ENCODE measurements around the gene CLMN.

CLMN gene

DNA sequence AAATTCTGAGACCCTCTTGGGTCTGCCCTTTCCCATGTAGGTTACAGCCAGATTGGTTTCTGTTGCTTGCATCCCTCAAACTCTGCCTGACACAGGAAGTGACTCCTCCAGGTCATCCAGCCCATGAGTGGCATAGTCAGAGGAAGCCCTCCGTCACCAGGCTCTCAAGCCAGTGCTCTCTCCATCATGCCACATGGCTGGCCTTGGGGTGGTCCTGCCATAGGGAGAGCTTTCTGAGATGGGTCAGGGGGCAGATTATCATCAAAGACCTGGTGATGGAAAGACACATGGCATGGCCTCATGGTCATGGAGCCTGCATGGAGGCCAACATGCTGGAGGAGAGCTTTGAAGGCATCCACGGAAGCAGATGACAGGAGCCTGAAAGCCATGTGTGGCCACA lies 15.4 kb upstream of the CLMN start:
- no peak overlapping the region for H3K56ac ChIP-seq (ENCODE audit: low read length)

DNA sequence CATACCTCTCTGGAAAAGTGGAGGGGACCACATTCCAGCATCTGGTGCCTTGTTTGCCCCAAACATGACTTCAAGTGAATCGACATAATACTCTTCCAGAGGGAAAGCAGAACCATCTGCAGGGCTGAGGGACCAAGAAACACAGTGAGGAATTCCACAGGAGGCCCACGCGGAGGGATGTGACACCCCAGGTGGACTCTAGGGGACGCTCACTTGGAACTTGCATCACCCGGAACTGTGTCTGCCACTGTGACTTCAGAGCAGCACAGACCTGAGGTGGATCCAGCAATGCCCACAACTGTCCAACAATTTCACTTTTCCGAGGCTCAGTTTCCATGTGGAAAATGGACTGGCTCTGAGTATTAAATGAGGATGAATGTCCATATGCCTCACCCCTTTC lies 14.3 kb upstream of the CLMN start:
- Histone ChIP-seq H2BK5ac (ENCODE audit: low read length) (no peak overlapping the region), H2BK120ac (ENCODE audit: low read depth, low read length) (no peak overlapping the region), H3K4ac (ENCODE audit: low read depth, low read length) (no peak overlapping the region), H3K4me3 (ENCODE audit: low read length) (no peak overlapping the region), H3K79me2 (ENCODE audit: control insufficient read depth, insufficient read depth, low read length) (no peaks in the 10 kb centered on the region), H4K5ac (ENCODE audit: low read length) (no peak overlapping the region), H3K27me3 (ENCODE audit: insufficient read depth, low read length, poor library complexity) (no peaks in the 10 kb centered on the region), H3K27ac (ENCODE audit: low read depth, low read length) (no peak overlapping the region), H3K36me3 (ENCODE audit: control insufficient read depth, insufficient read depth, low read length) (no peaks in the 10 kb centered on the region), H3K9ac (ENCODE audit: low read length) (no peak overlapping the region), H3K79me1 (ENCODE audit: low read length) (no peaks in the 10 kb centered on the region), H2AK5ac (ENCODE audit: low read length) (no peak overlapping the region), H2BK15ac (replicated peaks; ENCODE audit: low read depth) (no peak overlapping the region), H3K56ac (ENCODE audit: low read length) (no peak overlapping the region), H3K4me1 (ENCODE audit: control insufficient read depth, low read depth, low read length) (no peaks in the 10 kb centered on the region), H3K23ac (ENCODE audit: low read length) (no peak overlapping the region), H3K4me2 (ENCODE audit: low read length) (no peak overlapping the region), H3K18ac (ENCODE audit: low read length) (no peak overlapping the region), H4K8ac (ENCODE audit: low read depth, low read length) (no peak overlapping the region)
- DNase-seq, result no peak
- WGBS (ENCODE audit: extremely low coverage, insufficient coverage, low lambda C conversion rate), result no CpG with 5 or more reads among the region's 6 CpGs

More for the DNA sequence above, 15.4 kb upstream of the CLMN start:
- no peak overlapping the region for H3K4me3 ChIP-seq (ENCODE audit: low read length)
- H2BK15ac ChIP-seq (replicated peaks; ENCODE audit: low read depth), result no peak overlapping the region
- H3K4ac ChIP-seq (ENCODE audit: low read depth, low read length), result no peak overlapping the region
- no peak overlapping the region for H2BK5ac ChIP-seq (ENCODE audit: low read length)
- no peak overlapping the region for H3K23ac ChIP-seq (ENCODE audit: low read length)
- no peaks in the 10 kb centered on the region for H3K36me3 ChIP-seq (ENCODE audit: control insufficient read depth, insufficient read depth, low read length)
- no peak overlapping the region for H2AK5ac ChIP-seq (ENCODE audit: low read length)
- H3K27ac ChIP-seq (ENCODE audit: low read depth, low read length), result no peak overlapping the region
- no peak for DNase-seq
- H3K79me2 ChIP-seq (ENCODE audit: control insufficient read depth, insufficient read depth, low read length), result no peaks in the 10 kb centered on the region
- no peaks in the 10 kb centered on the region for H3K27me3 ChIP-seq (ENCODE audit: insufficient read depth, low read length, poor library complexity)
- H3K18ac ChIP-seq (ENCODE audit: low read length), result no peak overlapping the region
- H3K4me2 ChIP-seq (ENCODE audit: low read length), result no peak overlapping the region
- WGBS (ENCODE audit: extremely low coverage, insufficient coverage, low lambda C conversion rate), result no CpG with 5 or more reads among the region's 2 CpGs
- H3K9ac ChIP-seq (ENCODE audit: low read length), result no peak overlapping the region
- H3K79me1 ChIP-seq (ENCODE audit: low read length), result no peaks in the 10 kb centered on the region
- H2BK120ac ChIP-seq (ENCODE audit: low read depth, low read length), result no peak overlapping the region
- H4K8ac ChIP-seq (ENCODE audit: low read depth, low read length), result no peak overlapping the region
- no peak overlapping the region for H4K5ac ChIP-seq (ENCODE audit: low read length)
- H3K4me1 ChIP-seq (ENCODE audit: control insufficient read depth, low read depth, low read length), result no peaks in the 10 kb centered on the region

DNA sequence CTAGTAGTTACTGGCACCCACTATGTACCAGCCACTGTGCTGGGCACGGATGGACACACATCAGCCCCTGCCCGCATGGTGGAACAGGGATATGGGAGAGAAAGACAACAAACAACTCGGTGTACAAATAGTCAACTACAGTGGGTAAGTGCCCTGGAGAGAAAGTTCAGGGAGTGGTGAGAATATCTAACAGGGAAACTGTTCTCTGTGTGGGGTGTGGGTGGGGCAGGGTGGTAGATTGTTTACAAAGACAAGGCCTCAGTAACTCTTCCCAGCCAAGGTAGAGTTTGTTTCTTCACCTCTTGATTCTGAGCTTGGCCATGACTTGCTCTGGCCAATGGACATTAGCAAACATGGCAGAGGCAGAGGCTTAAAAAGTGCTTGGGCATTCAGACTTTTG lies 12.9 kb upstream of the CLMN start:
- Histone ChIP-seq H2AK5ac (ENCODE audit: low read length) (no peak overlapping the region), H2BK120ac (ENCODE audit: low read depth, low read length) (no peak overlapping the region), H3K9ac (ENCODE audit: low read length) (no peak overlapping the region), H3K4me1 (ENCODE audit: control insufficient read depth, low read depth, low read length) (no peaks in the 10 kb centered on the region), H3K79me1 (ENCODE audit: low read length) (no peaks in the 10 kb centered on the region), H4K5ac (ENCODE audit: low read length) (no peak overlapping the region), H4K8ac (ENCODE audit: low read depth, low read length) (no peak overlapping the region), H2BK15ac (replicated peaks; ENCODE audit: low read depth) (no peak overlapping the region), H3K4me3 (ENCODE audit: low read length) (no peak overlapping the region), H3K79me2 (ENCODE audit: control insufficient read depth, insufficient read depth, low read length) (no peaks in the 10 kb centered on the region), H3K56ac (ENCODE audit: low read length) (no peak overlapping the region), H3K27me3 (ENCODE audit: insufficient read depth, low read length, poor library complexity) (no peaks in the 10 kb centered on the region), H3K23ac (ENCODE audit: low read length) (no peak overlapping the region), H3K4ac (ENCODE audit: low read depth, low read length) (no peak overlapping the region), H3K36me3 (ENCODE audit: control insufficient read depth, insufficient read depth, low read length) (no peaks in the 10 kb centered on the region), H3K18ac (ENCODE audit: low read length) (no peak overlapping the region), H3K27ac (ENCODE audit: low read depth, low read length) (no peak overlapping the region), H3K4me2 (ENCODE audit: low read length) (no peak overlapping the region), H2BK5ac (ENCODE audit: low read length) (no peak overlapping the region)
- DNase-seq, result no peak
- no CpG with 5 or more reads among the region's 3 CpGs for WGBS (ENCODE audit: extremely low coverage, insufficient coverage, low lambda C conversion rate)

DNA sequence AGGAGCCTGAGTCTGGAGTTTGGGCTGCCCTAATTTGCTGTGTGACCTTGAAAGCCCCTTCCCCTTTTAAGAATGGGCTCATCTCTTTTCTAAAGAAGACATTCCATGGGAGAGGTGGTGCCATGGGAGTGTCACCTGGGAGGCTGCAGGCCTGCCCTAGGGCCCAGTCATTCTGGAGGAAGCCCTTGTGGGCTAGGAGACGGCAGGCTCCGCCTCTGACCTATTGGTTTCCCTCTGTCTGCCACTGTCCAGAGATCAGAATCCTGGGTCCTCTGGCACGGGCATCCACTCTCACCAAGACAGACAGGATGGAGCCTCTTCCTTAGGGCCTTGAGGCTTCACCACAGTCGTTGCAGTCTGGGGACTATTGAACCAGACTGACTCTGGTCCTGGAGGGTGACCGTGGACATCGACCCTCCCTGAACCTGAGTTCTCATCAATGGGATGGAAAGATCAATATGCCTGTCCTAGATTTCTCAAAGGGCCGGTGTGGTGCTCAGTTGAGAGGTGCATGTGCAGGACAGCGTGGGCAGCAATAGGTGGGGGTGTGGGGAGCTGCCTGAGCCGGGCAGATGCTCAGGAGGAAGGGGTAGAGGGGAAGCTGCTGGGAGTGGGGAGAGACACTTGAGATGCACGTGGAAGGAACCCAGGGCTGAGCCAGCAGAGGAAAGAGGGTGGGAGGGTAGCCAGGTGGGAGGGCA lies 12.2 kb upstream of the CLMN start:
- Histone ChIP-seq H2BK120ac (ENCODE audit: low read depth, low read length) (no peak overlapping the region), H2BK5ac (ENCODE audit: low read length) (no peak overlapping the region), H3K23ac (ENCODE audit: low read length) (no peak overlapping the region), H3K4me1 (ENCODE audit: control insufficient read depth, low read depth, low read length) (no peaks in the 10 kb centered on the region), H3K56ac (ENCODE audit: low read length) (no peak overlapping the region), H4K5ac (ENCODE audit: low read length) (no peak overlapping the region), H3K4ac (ENCODE audit: low read depth, low read length) (no peak overlapping the region), H3K18ac (ENCODE audit: low read length) (no peak overlapping the region), H3K4me3 (ENCODE audit: low read length) (no peak overlapping the region), H3K4me2 (ENCODE audit: low read length) (no peak overlapping the region), H3K27ac (ENCODE audit: low read depth, low read length) (no peak overlapping the region), H3K79me1 (ENCODE audit: low read length) (no peaks in the 10 kb centered on the region), H3K27me3 (ENCODE audit: insufficient read depth, low read length, poor library complexity) (no peaks in the 10 kb centered on the region), H3K36me3 (ENCODE audit: control insufficient read depth, insufficient read depth, low read length) (no peaks in the 10 kb centered on the region), H3K79me2 (ENCODE audit: control insufficient read depth, insufficient read depth, low read length) (no peaks in the 10 kb centered on the region), H4K8ac (ENCODE audit: low read depth, low read length) (no peak overlapping the region), H2AK5ac (ENCODE audit: low read length) (no peak overlapping the region), H3K9ac (ENCODE audit: low read length) (no peak overlapping the region), H2BK15ac (replicated peaks; ENCODE audit: low read depth) (no peak overlapping the region)
- no CpG with 5 or more reads among the region's 10 CpGs for WGBS (ENCODE audit: extremely low coverage, insufficient coverage, low lambda C conversion rate)
- DNase-seq, result no peak

DNA sequence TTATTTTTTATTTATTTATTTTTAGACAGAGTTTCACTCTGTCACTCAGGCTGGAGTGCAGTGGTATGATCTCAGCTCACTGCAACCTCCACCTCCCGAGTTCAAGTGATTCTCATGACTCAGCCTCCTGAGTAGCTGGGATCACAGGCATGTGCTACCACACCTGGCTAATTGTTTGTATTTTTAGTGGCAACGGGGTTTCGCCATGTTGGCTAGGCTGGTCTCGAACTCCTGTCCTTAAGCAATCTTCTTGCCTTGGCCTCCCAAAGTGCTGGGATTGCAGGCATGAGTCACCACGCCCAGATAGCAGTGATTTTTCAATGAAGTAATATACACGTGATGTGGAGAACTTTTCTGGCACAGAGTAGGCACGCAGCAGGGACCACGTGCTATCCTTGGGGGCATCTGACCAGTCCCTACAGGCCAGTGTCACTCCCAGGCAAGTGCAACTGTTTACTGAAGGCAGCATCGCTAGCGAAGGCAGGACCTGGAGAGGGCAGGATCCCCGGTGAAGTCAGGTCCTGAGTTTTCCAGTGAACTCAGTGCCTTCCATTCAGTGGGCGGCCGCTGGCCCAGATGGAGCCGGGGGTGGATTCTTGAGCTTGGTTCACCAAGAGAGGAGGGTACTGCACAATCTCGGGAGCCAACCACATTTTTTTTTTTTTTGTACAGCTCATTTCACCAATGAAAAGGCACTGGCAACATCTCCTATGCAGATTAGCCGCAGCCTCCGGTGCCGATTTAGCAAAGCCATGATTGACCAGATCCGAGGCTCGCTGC lies 11.1 kb upstream of the CLMN start:
- no peaks in the 10 kb centered on the region for H3K27me3 ChIP-seq (ENCODE audit: insufficient read depth, low read length, poor library complexity)
- DNase-seq, result no peak

More for the DNA sequence above, 11.1 kb upstream of the CLMN start:
- H3K23ac ChIP-seq (ENCODE audit: low read length), result no peak overlapping the region
- H2BK15ac ChIP-seq (replicated peaks; ENCODE audit: low read depth), result no peak overlapping the region
- H3K4ac ChIP-seq (ENCODE audit: low read depth, low read length), result no peak overlapping the region
- H2BK5ac ChIP-seq (ENCODE audit: low read length), result no peak overlapping the region
- H3K79me2 ChIP-seq (ENCODE audit: control insufficient read depth, insufficient read depth, low read length), result no peaks in the 10 kb centered on the region
- no peak overlapping the region for H3K18ac ChIP-seq (ENCODE audit: low read length)
- no peak overlapping the region for H3K27ac ChIP-seq (ENCODE audit: low read depth, low read length)
- H3K4me3 ChIP-seq (ENCODE audit: low read length), result no peak overlapping the region
- no peak overlapping the region for H3K4me2 ChIP-seq (ENCODE audit: low read length)
- H3K9ac ChIP-seq (ENCODE audit: low read length), result no peak overlapping the region
- no peaks in the 10 kb centered on the region for H3K79me1 ChIP-seq (ENCODE audit: low read length)
- H2AK5ac ChIP-seq (ENCODE audit: low read length), result no peak overlapping the region
- no peak overlapping the region for H4K5ac ChIP-seq (ENCODE audit: low read length)
- H3K4me1 ChIP-seq (ENCODE audit: control insufficient read depth, low read depth, low read length), result no peaks in the 10 kb centered on the region
- no peak overlapping the region for H4K8ac ChIP-seq (ENCODE audit: low read depth, low read length)
- H3K56ac ChIP-seq (ENCODE audit: low read length), result no peak overlapping the region
- no CpG with 5 or more reads among the region's 20 CpGs for WGBS (ENCODE audit: extremely low coverage, insufficient coverage, low lambda C conversion rate)
- H3K36me3 ChIP-seq (ENCODE audit: control insufficient read depth, insufficient read depth, low read length), result no peaks in the 10 kb centered on the region
- H2BK120ac ChIP-seq (ENCODE audit: low read depth, low read length), result no peak overlapping the region
